ENCODE measurements around the gene ANKRD13C.

Gene ANKRD13C

DNA sequence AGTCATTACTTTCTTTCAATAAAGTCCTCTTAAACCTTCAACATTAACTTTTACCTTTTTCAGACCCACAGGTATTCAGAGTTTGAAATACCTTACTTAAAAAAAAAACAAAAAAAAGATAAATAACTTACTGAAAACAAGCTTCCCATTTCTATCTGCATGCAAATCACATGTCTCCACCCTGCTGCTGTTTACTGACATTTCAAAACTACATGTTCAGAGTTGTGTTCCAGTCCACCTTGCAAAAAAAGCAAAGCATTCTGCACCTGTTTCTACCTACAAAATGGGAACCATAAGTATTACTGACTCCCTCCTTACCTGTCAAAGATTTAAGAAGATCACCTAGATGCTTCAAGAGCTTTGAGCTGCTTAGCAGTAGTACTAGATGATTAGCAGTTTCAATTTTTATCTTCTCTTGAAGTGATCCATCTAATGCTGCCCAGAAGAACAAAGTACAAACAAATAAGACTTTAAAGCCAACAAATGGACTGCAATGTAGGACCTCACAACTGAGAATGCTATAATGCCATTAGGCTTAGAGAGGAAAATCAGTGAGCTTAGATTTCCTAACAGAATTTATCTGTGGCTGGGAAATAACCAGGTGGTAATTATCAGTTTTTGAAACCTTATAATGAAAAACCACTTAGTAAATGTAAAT is 61.2 kb downstream of the ANKRD13C start:
- no peak for DNase-seq

DNA sequence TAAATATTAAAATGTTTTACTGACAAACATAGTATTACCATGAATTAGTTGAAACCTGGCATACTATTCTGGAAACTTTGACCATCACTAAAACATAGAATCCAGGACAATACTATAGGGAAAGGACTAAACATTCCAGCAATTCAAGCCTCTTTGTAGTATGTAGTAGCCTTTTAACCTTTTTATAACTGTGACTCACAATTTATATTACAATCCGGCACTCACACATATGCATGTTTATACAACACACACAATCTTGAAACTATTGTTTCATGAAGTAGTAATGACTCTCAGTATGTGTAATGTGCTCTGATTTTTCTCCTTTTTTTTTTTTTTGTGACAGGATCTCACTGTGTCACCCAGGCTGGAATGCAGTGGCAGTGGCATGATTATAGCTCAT is 64.3 kb downstream of the ANKRD13C start:
- DNase-seq: no peak

DNA sequence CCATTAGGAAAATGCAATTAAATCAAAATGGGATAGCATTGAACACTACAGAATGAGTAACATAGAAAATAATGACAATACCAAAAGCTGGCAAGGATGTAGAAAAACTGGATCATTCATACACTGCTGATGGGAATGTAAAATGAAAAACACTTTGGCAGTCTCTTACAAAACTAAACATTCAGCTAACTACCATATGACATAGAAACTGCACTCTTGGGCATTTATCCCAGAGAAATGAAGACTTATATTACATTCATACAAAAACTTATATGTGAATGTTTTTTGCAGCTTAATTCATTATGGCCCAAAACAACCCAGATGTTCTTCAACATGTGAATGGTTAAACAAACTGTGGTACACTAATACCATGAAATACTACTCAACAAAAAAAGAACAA is 66.4 kb downstream of the ANKRD13C start:
- DNase-seq: no peak

DNA sequence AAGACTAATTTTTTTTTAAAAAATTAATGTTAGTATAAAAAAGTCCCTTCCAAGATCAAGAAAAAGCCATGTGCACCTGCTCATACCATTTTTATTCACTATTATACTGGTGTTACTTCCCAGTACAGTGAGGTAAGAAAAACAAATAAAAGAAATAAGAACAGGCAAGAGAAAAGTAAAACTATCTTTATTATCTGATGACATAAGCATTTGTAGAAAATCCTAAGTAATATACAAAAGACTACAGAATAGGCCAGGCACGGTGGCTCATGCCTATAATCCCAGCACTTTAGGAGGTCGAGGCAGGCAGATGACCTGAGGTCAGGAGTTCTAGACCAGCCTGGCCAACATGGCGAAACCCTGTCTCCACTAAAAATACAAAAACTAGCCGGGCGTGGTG is 68.1 kb downstream of the ANKRD13C start:
- no peak for DNase-seq

GRCh38 chr1:70284366-70284765 is 70.2 kb downstream of the ANKRD13C start:
- DNase-seq: no peak

GRCh38 chr1:70278710-70279109 is 75.8 kb downstream of the ANKRD13C start:
- no peak for DNase-seq

DNA sequence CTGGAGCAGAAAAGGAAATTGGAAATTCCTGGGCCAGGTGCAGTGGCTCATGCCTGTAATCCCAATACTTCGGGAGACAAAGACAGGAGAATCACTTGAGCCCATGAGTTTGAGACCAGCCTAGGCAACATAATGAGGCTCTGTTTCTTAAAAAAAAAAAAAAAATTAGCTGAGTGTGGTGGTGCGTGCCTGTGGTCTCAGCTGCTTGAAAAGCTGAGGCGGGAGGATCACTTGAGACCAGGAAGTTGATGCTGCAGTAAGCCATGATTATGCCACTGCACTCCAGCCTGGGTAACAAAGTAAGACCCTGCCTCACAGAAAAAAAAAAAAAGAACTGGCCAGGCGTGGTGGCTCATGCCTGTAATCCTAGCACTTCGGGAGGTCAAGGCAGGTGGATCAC is 76.6 kb downstream of the ANKRD13C start:
- DNase-seq: no peak

DNA sequence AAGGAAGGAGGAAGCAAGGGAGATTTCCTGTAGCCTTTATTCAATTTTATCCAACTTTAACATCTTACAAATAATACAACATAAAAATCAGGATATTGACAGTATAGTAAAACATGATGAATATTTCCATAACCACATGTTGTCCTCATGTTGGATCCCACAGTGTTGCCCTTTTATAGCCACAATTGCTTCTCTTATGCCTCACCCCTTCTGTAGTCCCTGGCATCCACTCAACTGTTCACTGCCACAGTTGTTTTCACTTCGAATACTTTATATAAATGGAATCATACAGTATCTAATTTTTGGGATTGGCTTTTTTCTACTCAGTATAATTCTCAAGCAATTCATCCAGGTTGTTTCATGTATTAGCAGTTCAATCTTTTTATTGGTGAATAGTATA is 88.6 kb downstream of the ANKRD13C start:
- DNase-seq: no peak

- no peak for DNase-seq
These were observed 89.7 kb downstream of the ANKRD13C start for GRCh38 chr1:70264839-70265238.

DNA sequence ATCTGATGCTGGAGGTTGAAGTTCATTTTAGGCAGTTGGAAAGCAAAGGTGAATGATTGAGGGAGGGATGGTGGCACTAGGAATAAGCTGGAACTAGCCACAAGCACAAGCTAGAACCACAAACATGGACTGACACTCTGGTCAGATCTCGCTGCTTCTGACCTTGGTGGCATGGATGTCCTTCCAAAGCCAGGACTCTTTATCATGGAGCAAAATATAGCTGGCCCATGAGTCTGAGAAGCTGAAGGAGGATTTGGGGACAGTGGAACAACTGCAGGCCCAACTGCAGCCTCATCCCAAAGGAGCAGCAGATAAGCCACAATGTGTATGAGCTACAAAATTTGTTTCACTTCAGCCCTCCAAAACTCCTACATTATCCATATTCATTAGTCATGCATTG is 97.9 kb downstream of the ANKRD13C start:
- DNase-seq: no peak

DNA sequence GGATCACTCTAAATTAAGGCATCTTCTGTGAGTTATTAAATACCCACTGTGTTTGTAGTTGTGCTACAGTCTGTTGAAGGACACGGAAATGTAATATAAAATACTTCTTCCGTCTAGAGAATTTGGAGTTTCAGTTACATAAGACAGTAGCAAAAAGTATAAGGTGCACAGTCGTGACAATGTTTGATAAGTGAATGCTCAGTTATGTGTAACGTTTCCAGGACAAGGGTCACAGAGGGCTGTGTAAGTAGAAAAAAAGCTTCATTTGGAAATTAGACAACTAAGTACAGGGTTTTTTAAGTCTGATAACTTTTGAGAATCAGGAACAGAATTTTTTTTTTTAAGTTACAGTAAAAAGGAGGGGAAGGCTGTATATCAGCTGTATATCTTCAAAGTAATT is 105.8 kb downstream of the ANKRD13C start:
- no peak for DNase-seq

- DNase-seq: no peak
These were observed 106.8 kb downstream of the ANKRD13C start for GRCh38 chr1:70247768-70248167.

DNA sequence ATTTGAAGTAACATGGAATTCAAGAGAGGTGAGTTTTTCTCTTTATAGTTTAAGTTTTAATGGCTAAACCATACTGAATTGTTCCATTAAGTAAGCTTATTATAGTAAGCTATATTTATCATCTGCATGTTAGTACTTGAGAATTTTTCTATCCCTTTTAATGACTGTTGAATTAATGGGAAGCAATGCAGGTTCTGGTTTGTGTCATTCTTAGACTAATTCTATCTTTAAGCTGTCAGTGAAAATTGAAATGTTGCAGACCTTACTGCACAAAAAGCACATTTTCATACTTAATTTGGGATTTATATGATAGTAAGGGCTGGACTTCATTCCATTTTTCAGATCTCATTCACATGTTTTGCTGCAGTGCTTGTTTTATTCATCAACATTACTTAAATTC is 107.4 kb downstream of the ANKRD13C start:
- DNase-seq: no peak

- no peak for DNase-seq
These were observed 114.6 kb downstream of the ANKRD13C start for GRCh38 chr1:70239940-70240339.

DNA sequence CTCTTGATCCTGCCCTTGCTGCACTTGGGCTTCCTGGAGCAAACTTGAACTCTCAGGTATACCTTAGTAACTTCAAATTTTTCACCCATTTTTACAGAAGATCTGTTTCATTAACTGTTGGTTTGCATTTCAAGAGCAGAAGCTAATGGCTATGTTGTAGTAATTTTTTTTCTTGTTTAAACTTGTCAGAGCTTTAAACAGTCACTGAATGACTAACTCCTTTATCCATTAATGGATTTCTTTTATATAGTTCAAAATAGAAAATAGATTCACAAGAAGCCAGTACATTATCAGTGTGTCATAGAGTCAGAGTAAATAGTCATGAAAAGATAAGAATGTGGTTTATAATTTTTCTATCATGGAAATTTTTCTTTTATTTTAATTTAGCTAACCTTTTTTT is 119.8 kb downstream of the ANKRD13C start:
- no peak for DNase-seq

DNA sequence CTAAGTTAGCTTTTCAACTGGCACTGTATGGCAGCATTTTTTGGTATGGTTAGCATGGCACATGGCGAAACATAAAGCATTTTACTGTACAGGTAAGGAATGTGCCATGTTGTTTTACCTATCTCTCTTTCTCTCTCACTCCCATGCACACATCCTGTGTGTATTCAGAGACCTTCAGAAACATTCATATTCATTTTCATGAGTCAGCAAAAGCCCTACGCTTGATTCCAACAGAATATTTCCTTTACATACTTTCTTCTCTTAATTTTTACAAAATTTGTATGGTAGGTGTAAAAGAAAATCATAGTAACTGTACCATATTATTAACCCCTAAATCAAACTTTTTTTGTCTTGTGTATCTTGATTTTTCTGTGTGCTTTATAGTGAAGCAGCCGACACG is 123.0 kb downstream of the ANKRD13C start:
- no peak for DNase-seq

DNA sequence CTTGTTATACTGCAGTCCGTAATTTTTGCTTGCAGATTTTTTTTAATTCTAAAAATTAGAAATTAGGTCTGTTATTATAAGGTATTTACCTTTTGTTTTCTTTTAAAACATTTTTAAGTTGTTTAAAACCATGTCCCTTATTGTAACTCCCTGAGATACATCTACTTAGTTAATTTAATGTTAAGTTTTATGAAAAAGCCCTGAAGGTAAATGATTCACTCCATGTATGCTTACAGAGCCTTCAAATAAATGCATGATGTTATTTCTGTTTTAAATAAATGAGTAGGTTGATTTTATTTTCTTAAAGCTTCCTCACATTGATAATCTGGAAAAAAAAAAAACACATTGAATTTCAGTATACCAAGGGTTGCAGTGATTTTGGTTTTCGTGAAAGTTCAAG is 125.9 kb downstream of the ANKRD13C start:
- DNase-seq: no peak

DNA sequence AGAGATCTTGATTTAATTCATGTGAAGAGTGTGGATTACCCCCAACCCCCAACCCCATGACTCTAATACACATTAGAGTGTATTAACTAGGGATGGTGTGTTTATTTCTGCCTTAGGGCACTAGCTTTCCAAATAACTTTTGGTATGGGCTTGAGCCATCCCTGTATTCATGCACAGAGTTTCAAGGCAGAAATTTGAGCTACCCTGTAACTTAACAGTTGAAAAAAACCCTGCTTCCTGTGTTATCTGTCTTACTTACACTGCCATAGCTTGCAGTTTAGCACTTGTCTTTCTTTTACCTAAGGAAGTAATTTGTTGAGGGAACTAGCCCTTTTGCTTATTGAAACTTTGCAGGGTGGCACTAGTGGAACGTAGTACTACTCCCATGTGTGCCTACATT is 127.1 kb downstream of the ANKRD13C start:
- DNase-seq: no peak

DNA sequence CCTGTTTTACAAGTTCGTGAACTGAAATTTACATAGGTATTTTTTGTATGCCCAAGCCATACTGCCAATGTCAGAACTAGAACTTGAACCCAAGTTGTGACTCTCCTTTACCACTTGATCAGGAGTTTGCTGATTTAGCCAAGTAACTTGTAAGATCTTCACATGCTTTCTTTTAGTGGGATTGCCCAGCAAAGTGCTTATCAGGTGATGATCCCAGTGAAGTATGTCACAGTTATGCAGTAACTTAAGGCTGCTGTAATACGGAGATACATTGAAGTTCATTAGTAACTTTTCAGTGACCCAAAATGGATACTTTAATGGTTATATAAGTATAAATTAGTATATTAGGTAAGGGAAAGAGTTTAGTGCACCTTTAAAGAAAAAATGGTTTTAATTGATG is 129.6 kb downstream of the ANKRD13C start:
- DNase-seq: no peak

GRCh38 chr1:70222716-70223235 is 131.7 kb downstream of the ANKRD13C start:
- DNase-seq: no peak

DNA sequence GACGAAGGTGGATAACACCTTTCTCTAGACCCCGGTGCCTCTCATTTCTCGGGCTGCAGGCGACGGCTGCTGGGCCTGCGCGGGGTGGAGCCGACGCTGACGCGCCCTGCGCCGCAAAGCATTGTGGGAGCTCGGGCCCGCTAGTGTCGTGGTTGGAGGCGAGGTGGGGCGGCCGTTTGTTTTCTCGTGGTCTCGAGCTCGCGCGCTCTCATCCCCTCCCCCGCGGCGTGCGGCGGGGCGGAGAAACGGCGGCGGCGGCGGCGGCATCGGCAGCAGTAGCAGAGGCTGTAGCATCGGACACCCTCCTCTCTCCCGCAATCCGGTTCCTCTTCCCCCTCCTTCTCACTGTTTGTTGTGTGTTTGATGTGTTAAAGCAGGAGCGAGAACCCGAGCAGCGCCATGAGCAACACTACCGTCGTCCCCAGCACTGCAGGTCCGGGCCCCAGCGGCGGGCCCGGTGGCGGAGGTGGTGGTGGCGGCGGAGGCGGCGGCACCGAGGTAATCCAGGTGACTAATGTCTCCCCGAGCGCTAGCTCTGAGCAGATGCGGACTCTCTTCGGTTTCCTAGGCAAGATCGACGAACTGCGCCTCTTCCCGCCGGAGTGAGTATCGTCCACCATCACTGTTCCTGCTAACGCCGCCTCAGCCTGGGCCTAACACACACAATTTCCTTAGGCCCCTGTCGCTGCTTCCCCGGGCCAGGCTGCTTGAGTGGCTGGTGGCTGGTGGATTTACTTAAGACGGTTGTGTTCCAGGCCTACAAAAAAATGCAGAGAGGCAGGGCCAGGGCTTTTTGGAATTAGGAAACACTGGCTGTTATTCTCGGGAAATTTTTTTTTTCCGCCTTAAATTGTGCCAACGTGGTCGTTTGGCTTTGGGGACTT is 133.0 kb downstream of the ANKRD13C start, which contains the start of gene SRSF11:
Gene SRSF11, plus strand, starts transcription at position 143 of the 884 bp plus-strand sequence. Its CDS starts 257 bp downstream, at position 400.
- DNase-seq: peak; percentile 76

GRCh38 chr1:70220517-70221237 is 133.8 kb downstream of the ANKRD13C start:
- no peak for DNase-seq

GRCh38 chr1:70220015-70220414 is 134.5 kb downstream of the ANKRD13C start:
- DNase-seq: no peak

All from NCI-H1048 (cell line).